ENCODE measurements around the gene RAB26. TPM values are rescaled to one million over a fixed set of nuclear protein-coding genes. Genes with fewer than 3 reads are reported as not detected.
"Not testable (repeated sequence)": the region's sequence is repeated elsewhere in the genome, so short reads cannot be mapped to it uniquely, and the experiment has no call there.

Gene RAB26
- total and polyA plus RNA-seq, 9 donors = 0.27 to 3.4 (median 0.69) TPM

GRCh38 chr16:2124694-2125444 lies 23.6 kb upstream of the RAB26 start:
- peak; percentile 94 for DNase-seq
- Histone ChIP-seq H3K27ac (ENCODE audit: low read length) (peak overlapping the region; percentile 96), H3K4me1 (ENCODE audit: control insufficient read depth, insufficient read depth, low read length) (peaks cover 75% of the 10 kb centered on the region), H3K4me3 (ENCODE audit: low read length) (peak overlapping the region; percentile 20)
- H3K27me3 ChIP-seq (ENCODE audit: control insufficient read depth, insufficient read depth, low read length); H3K9me3 ChIP-seq (replicated peaks; ENCODE audit: control insufficient read depth, low read depth, low read length); H3K36me3 ChIP-seq (ENCODE audit: control insufficient read depth, insufficient read depth, low read length): not testable (repeated sequence)
- 2% methylated on average over 8 of the region's 37 CpGs for WGBS (ENCODE audit: insufficient coverage)

- peak overlapping the region; percentile 18 for H3K4me3 ChIP-seq (ENCODE audit: low read length)
- not testable (repeated sequence) for H3K9me3 ChIP-seq (replicated peaks; ENCODE audit: control insufficient read depth, low read depth, low read length)
Measured at GRCh38 chr16:2125609-2126008, 22.8 kb upstream of the RAB26 start.

GRCh38 chr16:2126161-2126743 lies 22.2 kb upstream of the RAB26 start:
- DNase-seq = peak; percentile 70
- Histone ChIP-seq H3K4me1 (ENCODE audit: control insufficient read depth, insufficient read depth, low read length) (peaks cover 82% of the 10 kb centered on the region), H3K27ac (ENCODE audit: low read length) (peak overlapping the region; percentile 96)
- 32% methylated on average over 13 of the region's 21 CpGs for WGBS (ENCODE audit: insufficient coverage)
- H3K9me3 ChIP-seq (replicated peaks; ENCODE audit: control insufficient read depth, low read depth, low read length); H3K4me3 ChIP-seq (ENCODE audit: low read length); H3K36me3 ChIP-seq (ENCODE audit: control insufficient read depth, insufficient read depth, low read length); H3K27me3 ChIP-seq (ENCODE audit: control insufficient read depth, insufficient read depth, low read length): not testable (repeated sequence)

More at GRCh38 chr16:2125609-2126008, 22.8 kb upstream of the RAB26 start:
- H3K27me3 ChIP-seq (ENCODE audit: control insufficient read depth, insufficient read depth, low read length); H3K36me3 ChIP-seq (ENCODE audit: control insufficient read depth, insufficient read depth, low read length): not testable (repeated sequence)
- DNase-seq = peak; percentile 36
- peaks cover 82% of the 10 kb centered on the region for H3K4me1 ChIP-seq (ENCODE audit: control insufficient read depth, insufficient read depth, low read length)
- no CpG with 5 or more reads among the region's 11 CpGs for WGBS (ENCODE audit: insufficient coverage)
- H3K27ac ChIP-seq (ENCODE audit: low read length) = peak overlapping the region; percentile 96

GRCh38 chr16:2126928-2127556 lies 21.4 kb upstream of the RAB26 start:
- Histone ChIP-seq H3K27ac (ENCODE audit: low read length) (peak overlapping the region; percentile 96), H3K4me1 (ENCODE audit: control insufficient read depth, insufficient read depth, low read length) (peaks cover 75% of the 10 kb centered on the region)
- not testable (repeated sequence) for H3K4me3 ChIP-seq (ENCODE audit: low read length); H3K36me3 ChIP-seq (ENCODE audit: control insufficient read depth, insufficient read depth, low read length); H3K9me3 ChIP-seq (replicated peaks; ENCODE audit: control insufficient read depth, low read depth, low read length); H3K27me3 ChIP-seq (ENCODE audit: control insufficient read depth, insufficient read depth, low read length)
- 67% methylated on average over 19 of the region's 31 CpGs for WGBS (ENCODE audit: insufficient coverage)
- peak; percentile 42 for DNase-seq

GRCh38 chr16:2127630-2128280 lies 20.7 kb upstream of the RAB26 start:
- H3K36me3 ChIP-seq (ENCODE audit: control insufficient read depth, insufficient read depth, low read length); H3K4me3 ChIP-seq (ENCODE audit: low read length); H3K27me3 ChIP-seq (ENCODE audit: control insufficient read depth, insufficient read depth, low read length); H3K9me3 ChIP-seq (replicated peaks; ENCODE audit: control insufficient read depth, low read depth, low read length): not testable (repeated sequence)
- peak; percentile 76 for DNase-seq
- 37% methylated on average over 2 of the region's 3 CpGs for WGBS (ENCODE audit: insufficient coverage)
- H3K4me1 ChIP-seq (ENCODE audit: control insufficient read depth, insufficient read depth, low read length) = peaks cover 69% of the 10 kb centered on the region
- H3K27ac ChIP-seq (ENCODE audit: low read length) = peak overlapping the region; percentile 96

GRCh38 chr16:2129251-2129650 lies 19.2 kb upstream of the RAB26 start:
- no CpG with 5 or more reads among the region's 11 CpGs for WGBS (ENCODE audit: insufficient coverage)
- not testable (repeated sequence) for H3K4me3 ChIP-seq (ENCODE audit: low read length); H3K9me3 ChIP-seq (replicated peaks; ENCODE audit: control insufficient read depth, low read depth, low read length); H3K36me3 ChIP-seq (ENCODE audit: control insufficient read depth, insufficient read depth, low read length); H3K27me3 ChIP-seq (ENCODE audit: control insufficient read depth, insufficient read depth, low read length)
- Histone ChIP-seq H3K27ac (ENCODE audit: low read length) (peak overlapping the region; percentile 13), H3K4me1 (ENCODE audit: control insufficient read depth, insufficient read depth, low read length) (peaks cover 58% of the 10 kb centered on the region)
- DNase-seq = peak; percentile 42

- H3K4me3 ChIP-seq (ENCODE audit: low read length); H3K36me3 ChIP-seq (ENCODE audit: control insufficient read depth, insufficient read depth, low read length); DNase-seq; H3K9me3 ChIP-seq (replicated peaks; ENCODE audit: control insufficient read depth, low read depth, low read length); H3K27me3 ChIP-seq (ENCODE audit: control insufficient read depth, insufficient read depth, low read length): not testable (repeated sequence)
- peak overlapping the region; percentile 13 for H3K27ac ChIP-seq (ENCODE audit: low read length)
- 47% methylated on average over 18 of the region's 22 CpGs for WGBS (ENCODE audit: insufficient coverage)
- peaks cover 50% of the 10 kb centered on the region for H3K4me1 ChIP-seq (ENCODE audit: control insufficient read depth, insufficient read depth, low read length)
Measured at GRCh38 chr16:2129890-2130447, 18.5 kb upstream of the RAB26 start.

- no CpG with 5 or more reads among the region's 12 CpGs for WGBS (ENCODE audit: insufficient coverage)
- H3K9me3 ChIP-seq (replicated peaks; ENCODE audit: control insufficient read depth, low read depth, low read length); H3K36me3 ChIP-seq (ENCODE audit: control insufficient read depth, insufficient read depth, low read length); H3K4me3 ChIP-seq (ENCODE audit: low read length); H3K27ac ChIP-seq (ENCODE audit: low read length); DNase-seq; H3K27me3 ChIP-seq (ENCODE audit: control insufficient read depth, insufficient read depth, low read length): not testable (repeated sequence)
- H3K4me1 ChIP-seq (ENCODE audit: control insufficient read depth, insufficient read depth, low read length) = peaks cover 20% of the 10 kb centered on the region
Measured at GRCh38 chr16:2133797-2134196, 14.6 kb upstream of the RAB26 start.

GRCh38 chr16:2135071-2135470 lies 13.4 kb upstream of the RAB26 start:
- H3K9me3 ChIP-seq (replicated peaks; ENCODE audit: control insufficient read depth, low read depth, low read length); DNase-seq; H3K27me3 ChIP-seq (ENCODE audit: control insufficient read depth, insufficient read depth, low read length); H3K36me3 ChIP-seq (ENCODE audit: control insufficient read depth, insufficient read depth, low read length): not testable (repeated sequence)
- WGBS (ENCODE audit: insufficient coverage) = 0% methylated on average over 6 of the region's 42 CpGs
- H3K4me3 ChIP-seq (ENCODE audit: low read length) = peak overlapping the region; percentile 47
- peaks cover 12% of the 10 kb centered on the region for H3K4me1 ChIP-seq (ENCODE audit: control insufficient read depth, insufficient read depth, low read length)
- H3K27ac ChIP-seq (ENCODE audit: low read length) = peak overlapping the region; percentile 42

All from muscle of leg (tissue), 11 donors.